Stimulated activated CD8-positive, alpha-beta memory T cell treated with anti-CD3 and anti-CD28 coated beads, Interleukin-7, amount 100 ng/mL, for 48 hours (primary cell): Measurements from ENCODE around the gene DNALI1.
"Not testable (repeated sequence)": the region's sequence is repeated elsewhere in the genome, so short reads cannot be mapped to it uniquely, and the experiment has no call there.

Source experiments
- DNase-seq, 2 donors: peaks; one replicate each; pipeline ENCODE4 v3.0.0-alpha.2; 2020; ENCODE audit warnings: low read depth in 1 of 2; ENCODE audit errors: extremely low read depth in 1 of 2

The DNALI1 gene

GRCh38 chr1:37553927-37554808 lies 2.6 kb upstream of the DNALI1 start, which contains the start of gene SNIP1:
Gene SNIP1 (minus strand): TSS chr1:37554293. CDS start chr1:37554229, 64 bp downstream.
- DNase-seq = peak; percentile 71 to 87

GRCh38 chr1:37557402-37557801 lies 662 bp downstream of the DNALI1 start:
- DNase-seq = no peak

GRCh38 chr1:37558411-37558810 lies 1.7 kb downstream of the DNALI1 start:
- DNase-seq = no peak

- DNase-seq = no peak
These were observed 2.3 kb downstream of the DNALI1 start for GRCh38 chr1:37559080-37559479.

GRCh38 chr1:37559957-37560379 lies 3.2 kb downstream of the DNALI1 start:
- DNase-seq = not testable (repeated sequence)

GRCh38 chr1:37560401-37561132 lies 3.8 kb downstream of the DNALI1 start:
- DNase-seq = no peak

- DNase-seq = no peak
These were observed 4.7 kb downstream of the DNALI1 start for GRCh38 chr1:37561133-37562132.

- no peak for DNase-seq
These were observed 6.2 kb downstream of the DNALI1 start for GRCh38 chr1:37562984-37563383.

- DNase-seq = no peak
These were observed 8.2 kb downstream of the DNALI1 start for GRCh38 chr1:37564892-37565291.

- DNase-seq = no peak
These were observed 10.3 kb downstream of the DNALI1 start for GRCh38 chr1:37567023-37567422.

GRCh38 chr1:37570528-37571334 lies 14.0 kb downstream of the DNALI1 start:
- DNase-seq = no peak

- DNase-seq = no peak
These were observed 18.2 kb downstream of the DNALI1 start for GRCh38 chr1:37574834-37575480.

- no peak for DNase-seq
These were observed 19.0 kb downstream of the DNALI1 start for GRCh38 chr1:37575692-37576091.

- not testable (repeated sequence) for DNase-seq
These were observed 27.8 kb downstream of the DNALI1 start for GRCh38 chr1:37584544-37584943.

GRCh38 chr1:37588939-37589338 lies 32.2 kb downstream of the DNALI1 start:
- no peak for DNase-seq

- DNase-seq = no peak
These were observed 37.0 kb downstream of the DNALI1 start for GRCh38 chr1:37593726-37594125.

- peak; percentile 94 to 96 for DNase-seq
These were observed 38.9 kb downstream of the DNALI1 start, which contains the start of gene GNL2 for GRCh38 chr1:37595440-37596181. Gene GNL2 (minus strand): TSS chr1:37595937. CDS start chr1:37595822, 115 bp downstream.

GRCh38 chr1:37596182-37596667 lies 39.5 kb downstream of the DNALI1 start:
- DNase-seq = no peak
